HCT116 (cell line): ENCODE results near the gene PLN.

ENCODE experiments used
- MAX ChIP-seq: IDR thresholded peaks from 2 replicates; pipeline ENCODE4 v1.6.1; 2012
- TF ChIP-seq, protein P1 (sequence below), 3 experiments: fragments of 200-600 bp in 1 of 3; sonication (generic) in 1 of 3; IDR thresholded peaks in 2 of 3; conservative IDR thresholded peaks in 1 of 3; 2 replicates each; pipeline ENCODE4 v1.5.1; 2012 to 2017; ENCODE audit warnings: low read depth in 2 of 3, low read length in 2 of 3, antibody characterized with exemption in 1 of 3, borderline replicate concordance in 1 of 3, control low read depth in 1 of 3, mild to moderate bottlenecking in 1 of 3, mixed read lengths in 1 of 3, mixed run types in 1 of 3, moderate library complexity in 1 of 3; ENCODE audit not compliant: insufficient read depth in 1 of 3

- no peak for TF ChIP-seq MAX
- TF ChIP-seq, protein P1, sequence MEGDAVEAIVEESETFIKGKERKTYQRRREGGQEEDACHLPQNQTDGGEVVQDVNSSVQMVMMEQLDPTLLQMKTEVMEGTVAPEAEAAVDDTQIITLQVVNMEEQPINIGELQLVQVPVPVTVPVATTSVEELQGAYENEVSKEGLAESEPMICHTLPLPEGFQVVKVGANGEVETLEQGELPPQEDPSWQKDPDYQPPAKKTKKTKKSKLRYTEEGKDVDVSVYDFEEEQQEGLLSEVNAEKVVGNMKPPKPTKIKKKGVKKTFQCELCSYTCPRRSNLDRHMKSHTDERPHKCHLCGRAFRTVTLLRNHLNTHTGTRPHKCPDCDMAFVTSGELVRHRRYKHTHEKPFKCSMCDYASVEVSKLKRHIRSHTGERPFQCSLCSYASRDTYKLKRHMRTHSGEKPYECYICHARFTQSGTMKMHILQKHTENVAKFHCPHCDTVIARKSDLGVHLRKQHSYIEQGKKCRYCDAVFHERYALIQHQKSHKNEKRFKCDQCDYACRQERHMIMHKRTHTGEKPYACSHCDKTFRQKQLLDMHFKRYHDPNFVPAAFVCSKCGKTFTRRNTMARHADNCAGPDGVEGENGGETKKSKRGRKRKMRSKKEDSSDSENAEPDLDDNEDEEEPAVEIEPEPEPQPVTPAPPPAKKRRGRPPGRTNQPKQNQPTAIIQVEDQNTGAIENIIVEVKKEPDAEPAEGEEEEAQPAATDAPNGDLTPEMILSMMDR (IDR thresholded peaks at IDR 0.05 in 2 of 3, conservative IDR thresholded peaks at IDR 0.05 in 1 of 3; ENCODE audit: borderline replicate concordance in 1 of 3, insufficient read depth in 1 of 3, low read depth in 2 of 3, low read length in 2 of 3): no peak
These were observed 38.8 kb downstream of the PLN start for GRCh38 chr6:118586746-118587485.
